ENCODE data around the gene SLC27A2.

DNA sequence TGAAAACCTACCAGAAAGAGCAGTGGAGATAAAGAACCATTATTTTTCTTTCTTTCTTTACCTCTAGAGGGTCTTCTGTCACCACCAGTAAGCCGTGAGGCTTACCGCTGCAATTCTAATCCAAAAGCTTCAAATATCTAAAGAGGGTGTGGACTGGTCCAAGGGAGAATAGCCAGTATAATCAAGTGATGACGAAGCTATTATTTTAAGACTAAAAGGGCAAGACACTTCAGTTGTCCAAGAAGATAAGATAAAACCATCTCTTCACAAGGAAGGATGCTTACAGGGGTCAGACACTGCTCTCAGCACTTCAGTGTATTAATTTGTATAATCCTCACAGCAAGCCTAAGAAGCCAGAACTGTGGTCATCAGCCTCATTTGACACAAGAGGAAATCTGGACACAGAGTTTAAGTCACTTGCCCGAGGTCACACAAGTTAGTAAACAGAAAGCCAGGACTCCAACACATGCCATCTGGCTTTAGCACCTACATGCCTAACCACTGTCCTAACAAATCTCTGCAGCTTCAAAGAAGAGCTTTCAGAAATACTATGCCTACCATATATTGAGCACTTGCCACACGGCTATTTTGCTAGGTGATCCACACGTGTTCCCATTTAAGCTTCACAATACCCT lies 68.9 kb downstream of the SLC27A2 start:
- TF ChIP-seq EZH2phosphoT487 (IDR thresholded peaks at IDR 0.05; ENCODE audit: borderline replicate concordance, low read length): no peak
- TF ChIP-seq, protein P1, sequence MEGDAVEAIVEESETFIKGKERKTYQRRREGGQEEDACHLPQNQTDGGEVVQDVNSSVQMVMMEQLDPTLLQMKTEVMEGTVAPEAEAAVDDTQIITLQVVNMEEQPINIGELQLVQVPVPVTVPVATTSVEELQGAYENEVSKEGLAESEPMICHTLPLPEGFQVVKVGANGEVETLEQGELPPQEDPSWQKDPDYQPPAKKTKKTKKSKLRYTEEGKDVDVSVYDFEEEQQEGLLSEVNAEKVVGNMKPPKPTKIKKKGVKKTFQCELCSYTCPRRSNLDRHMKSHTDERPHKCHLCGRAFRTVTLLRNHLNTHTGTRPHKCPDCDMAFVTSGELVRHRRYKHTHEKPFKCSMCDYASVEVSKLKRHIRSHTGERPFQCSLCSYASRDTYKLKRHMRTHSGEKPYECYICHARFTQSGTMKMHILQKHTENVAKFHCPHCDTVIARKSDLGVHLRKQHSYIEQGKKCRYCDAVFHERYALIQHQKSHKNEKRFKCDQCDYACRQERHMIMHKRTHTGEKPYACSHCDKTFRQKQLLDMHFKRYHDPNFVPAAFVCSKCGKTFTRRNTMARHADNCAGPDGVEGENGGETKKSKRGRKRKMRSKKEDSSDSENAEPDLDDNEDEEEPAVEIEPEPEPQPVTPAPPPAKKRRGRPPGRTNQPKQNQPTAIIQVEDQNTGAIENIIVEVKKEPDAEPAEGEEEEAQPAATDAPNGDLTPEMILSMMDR (conservative IDR thresholded peaks at IDR 0.05; ENCODE audit: low read depth, low read length): no peak

Measured in PC-3 (cell line).